ENCODE data around the gene RIN2.

Gene RIN2

DNA sequence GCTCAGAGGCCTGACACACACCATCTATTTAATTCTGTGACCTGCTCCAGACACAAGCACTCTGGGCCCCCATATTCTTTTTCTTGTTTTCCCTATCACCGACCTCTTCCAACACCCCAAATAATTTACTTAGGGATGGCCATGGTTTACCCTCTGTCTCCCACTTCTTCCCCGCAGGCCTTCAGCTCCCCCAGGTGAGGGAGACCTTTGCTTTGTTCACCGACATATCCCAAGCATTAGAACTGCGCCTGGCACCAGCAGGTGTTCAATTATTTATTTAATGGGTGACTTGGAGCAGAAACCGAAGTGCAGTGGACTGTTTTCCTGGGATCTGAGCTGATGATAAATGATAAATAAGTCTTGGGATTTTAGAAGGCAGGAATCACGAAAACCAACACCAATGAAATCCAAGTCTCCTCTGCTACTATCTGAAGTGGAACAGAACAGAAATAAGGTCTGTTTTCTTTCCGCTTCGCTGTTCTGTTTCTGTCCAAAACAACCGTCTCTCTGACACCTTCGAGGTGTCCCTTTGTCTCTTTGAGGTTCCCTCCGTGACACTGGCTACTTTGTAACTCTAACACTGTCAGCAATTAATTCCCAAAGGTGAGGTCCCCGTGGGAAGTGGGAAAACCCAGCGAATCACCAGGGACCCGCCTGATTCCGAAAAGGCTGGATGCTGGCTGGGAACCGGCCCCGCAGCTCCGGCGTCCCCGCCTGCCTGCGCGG, 1.1 kb upstream of the RIN2 start:
- Histone ChIP-seq H3K4me1 (peaks cover 6% of the 10 kb centered on the region), H3K27ac (peak overlapping the region; percentile 96), H3K36me3 (ENCODE audit: control insufficient read depth, insufficient read depth, low read length) (no peaks in the 10 kb centered on the region), H2AFZ (peak overlapping the region; percentile 89), H3K79me2 (no peaks in the 10 kb centered on the region), H3K4me3 (ENCODE audit: low read depth, low read length) (peak overlapping the region; percentile 91), H3K9me3 (ENCODE audit: control insufficient read depth, low read length) (no peaks in the 10 kb centered on the region), H3K4me2 (ENCODE audit: low read length) (peak overlapping the region; percentile 96), H3K27me3 (ENCODE audit: control insufficient read depth, insufficient read depth, low read length) (no peaks in the 10 kb centered on the region), H3K9ac (peak overlapping the region; percentile 61)
- no peak for TF ChIP-seq CTCF (IDR thresholded peaks at IDR 0.05)

- Histone ChIP-seq H3K79me2 (no peaks in the 10 kb centered on the region), H3K36me3 (ENCODE audit: control insufficient read depth, insufficient read depth, low read length) (no peaks in the 10 kb centered on the region), H2AFZ (peak overlapping the region; percentile 89), H3K27ac (peak overlapping the region; percentile 96), H3K27me3 (ENCODE audit: control insufficient read depth, insufficient read depth, low read length) (no peaks in the 10 kb centered on the region), H3K4me3 (ENCODE audit: low read depth, low read length) (peak overlapping the region; percentile 91), H3K4me2 (ENCODE audit: low read length) (peak overlapping the region; percentile 96), H3K9me3 (ENCODE audit: control insufficient read depth, low read length) (no peaks in the 10 kb centered on the region), H3K4me1 (peaks cover 6% of the 10 kb centered on the region), H3K9ac (peak overlapping the region; percentile 61)
- peak; percentile 12 for TF ChIP-seq CTCF (IDR thresholded peaks at IDR 0.05)
These were observed 448 bp upstream of the RIN2 start for GRCh38 chr20:19757487-19758132.

DNA sequence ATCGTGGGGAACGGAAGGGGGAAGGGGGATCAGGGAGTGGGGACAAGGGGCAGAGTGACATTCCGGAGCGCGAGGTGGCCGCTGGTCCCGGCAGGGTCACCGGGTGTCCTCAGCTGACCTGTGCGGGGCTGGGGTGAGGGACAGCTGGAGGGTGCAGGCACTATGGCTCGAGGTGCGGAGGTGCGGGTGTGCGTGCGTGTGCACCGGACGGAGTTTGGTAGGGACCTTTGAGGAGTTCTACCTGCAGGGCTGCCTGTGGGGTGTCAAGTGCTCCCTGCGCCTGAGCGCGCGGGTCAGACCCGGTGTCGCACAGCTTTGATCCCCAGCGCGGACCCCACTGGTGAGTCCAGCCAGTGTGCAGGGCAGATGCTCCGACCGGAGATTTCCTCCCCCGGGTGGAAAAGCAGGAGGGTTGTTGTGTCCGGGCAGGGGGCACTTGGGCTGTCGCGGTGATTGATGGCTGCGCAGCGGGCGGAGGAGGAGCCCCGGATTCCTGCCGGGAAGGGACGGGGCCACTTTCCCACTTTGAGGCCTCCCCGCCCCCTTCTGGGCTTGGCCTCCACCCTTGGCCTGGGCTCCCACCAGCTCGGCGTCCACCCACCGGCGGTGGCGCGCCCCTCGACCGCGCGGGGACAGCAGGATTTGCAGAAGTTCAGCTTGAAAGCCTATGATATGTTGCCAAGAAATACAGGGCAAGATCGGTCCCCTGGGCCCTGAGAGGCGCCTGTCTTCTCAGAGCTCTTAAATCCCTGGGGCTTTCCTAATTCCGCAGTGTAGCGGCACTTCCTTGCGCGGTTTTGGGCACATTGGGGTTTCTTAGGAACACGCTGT, 658 bp downstream of the RIN2 start:
- Histone ChIP-seq H3K36me3 (ENCODE audit: control insufficient read depth, insufficient read depth, low read length) (no peaks in the 10 kb centered on the region), H3K4me1 (peaks cover 6% of the 10 kb centered on the region), H3K4me3 (ENCODE audit: low read depth, low read length) (peak overlapping the region; percentile 91), H2AFZ (peak overlapping the region; percentile 89), H3K27me3 (ENCODE audit: control insufficient read depth, insufficient read depth, low read length) (no peaks in the 10 kb centered on the region), H3K79me2 (no peaks in the 10 kb centered on the region), H3K4me2 (ENCODE audit: low read length) (peak overlapping the region; percentile 96), H3K27ac (peak overlapping the region; percentile 96), H3K9ac (peak overlapping the region; percentile 59), H3K9me3 (ENCODE audit: control insufficient read depth, low read length) (no peaks in the 10 kb centered on the region)
- TF ChIP-seq CTCF (IDR thresholded peaks at IDR 0.05): no peak

DNA sequence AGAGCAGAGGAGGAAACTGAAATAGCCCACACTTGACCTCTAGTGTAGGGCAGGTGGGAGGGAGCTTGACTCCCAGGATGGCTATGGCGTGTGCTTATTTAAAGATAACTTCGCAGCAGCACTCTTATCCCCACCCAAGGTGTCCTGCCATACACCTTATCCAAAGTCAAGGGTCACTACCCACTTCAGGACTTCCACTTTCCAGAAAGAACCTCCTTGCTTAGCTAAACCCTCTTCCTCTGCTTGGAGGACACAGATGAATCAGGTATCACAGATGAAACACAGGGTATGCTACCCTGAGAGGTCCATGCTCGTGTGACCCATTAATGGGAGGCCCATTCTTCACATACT, 2.3 kb downstream of the RIN2 start:
- H3K36me3 ChIP-seq (ENCODE audit: control insufficient read depth, insufficient read depth, low read length): no peaks in the 10 kb centered on the region
- H3K27ac ChIP-seq: no peak overlapping the region
- H3K4me3 ChIP-seq (ENCODE audit: low read depth, low read length): no peak overlapping the region
- no peak for TF ChIP-seq CTCF (IDR thresholded peaks at IDR 0.05)
- no peak overlapping the region for H2AFZ ChIP-seq
- no peak overlapping the region for H3K9ac ChIP-seq
- peaks cover 6% of the 10 kb centered on the region for H3K4me1 ChIP-seq
- H3K4me2 ChIP-seq (ENCODE audit: low read length): no peak overlapping the region
- no peaks in the 10 kb centered on the region for H3K27me3 ChIP-seq (ENCODE audit: control insufficient read depth, insufficient read depth, low read length)
- no peaks in the 10 kb centered on the region for H3K79me2 ChIP-seq
- H3K9me3 ChIP-seq (ENCODE audit: control insufficient read depth, low read length): no peaks in the 10 kb centered on the region
